ENCODE measurements around the gene PLA2G6.
"Not testable (repeated sequence)": the region's sequence is repeated elsewhere in the genome, so short reads cannot be mapped to it uniquely, and the experiment has no call there.

The PLA2G6 gene

GRCh38 chr22:38132136-38132535, 49.5 kb downstream of the PLA2G6 start:
- no peak for DNase-seq (ENCODE audit: low read depth, low spot score)

DNA sequence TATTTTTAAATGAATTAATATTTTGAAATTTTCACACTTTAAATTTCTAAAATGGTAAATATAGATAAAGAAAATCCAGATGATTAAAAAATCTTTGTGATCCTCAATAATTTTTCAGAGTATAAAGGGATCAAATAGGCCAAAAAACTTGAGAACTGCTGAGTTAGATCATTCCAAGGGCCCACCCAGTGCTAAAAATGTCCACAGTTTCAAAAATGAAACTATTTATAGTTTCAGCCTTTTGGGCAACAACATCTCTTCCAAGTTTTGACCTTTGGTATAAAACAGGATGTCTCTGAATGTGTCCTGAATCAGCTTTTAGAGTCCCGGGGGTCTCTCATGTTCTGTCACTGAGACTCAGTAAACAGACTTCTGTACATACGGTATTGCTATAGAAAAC, 50.2 kb downstream of the PLA2G6 start:
- no peak for DNase-seq (ENCODE audit: low read depth, low spot score)

GRCh38 chr22:38129856-38130255, 51.8 kb downstream of the PLA2G6 start:
- DNase-seq (ENCODE audit: low read depth, low spot score): no peak

GRCh38 chr22:38129021-38129420, 52.6 kb downstream of the PLA2G6 start:
- DNase-seq (ENCODE audit: low read depth, low spot score): no peak

GRCh38 chr22:38127869-38128268, 53.8 kb downstream of the PLA2G6 start:
- no peak for DNase-seq (ENCODE audit: low read depth, low spot score)

- no peak for DNase-seq (ENCODE audit: low read depth, low spot score)
Measured at GRCh38 chr22:38126928-38127668, 54.5 kb downstream of the PLA2G6 start.

- DNase-seq (ENCODE audit: low read depth, low spot score): no peak
Measured at GRCh38 chr22:38125751-38126201, 55.9 kb downstream of the PLA2G6 start.

DNA sequence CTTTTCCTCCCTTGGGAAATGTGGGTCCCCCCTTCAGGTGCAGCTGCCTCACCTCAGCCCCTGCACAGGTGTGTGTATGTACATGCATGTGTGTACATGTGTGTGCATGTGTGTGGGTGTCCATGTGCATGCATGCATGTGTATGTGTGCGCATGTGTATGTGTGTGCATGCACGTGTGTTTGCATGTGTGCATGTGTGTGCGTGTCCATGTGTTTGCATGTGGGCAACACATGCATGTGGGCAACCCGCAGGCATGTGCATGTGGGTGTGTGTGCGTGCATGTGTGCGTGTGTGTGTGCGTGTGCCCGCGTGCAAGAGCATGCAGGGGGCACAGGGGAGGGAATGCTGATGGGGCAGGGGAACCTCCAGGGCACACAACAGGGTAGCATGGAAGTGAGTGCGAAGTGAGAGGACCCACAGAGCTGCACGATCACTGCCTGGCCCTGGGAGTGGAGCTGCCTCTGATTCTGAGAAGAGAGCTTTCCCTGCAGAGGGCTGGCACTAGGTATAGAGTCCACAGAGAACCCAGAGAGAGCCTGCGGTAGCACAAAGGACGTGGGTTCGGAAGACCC, 56.5 kb downstream of the PLA2G6 start:
- DNase-seq (ENCODE audit: low read depth, low spot score): no peak

GRCh38 chr22:38124236-38124974, 57.2 kb downstream of the PLA2G6 start:
- no peak for DNase-seq (ENCODE audit: low read depth, low spot score)

DNA sequence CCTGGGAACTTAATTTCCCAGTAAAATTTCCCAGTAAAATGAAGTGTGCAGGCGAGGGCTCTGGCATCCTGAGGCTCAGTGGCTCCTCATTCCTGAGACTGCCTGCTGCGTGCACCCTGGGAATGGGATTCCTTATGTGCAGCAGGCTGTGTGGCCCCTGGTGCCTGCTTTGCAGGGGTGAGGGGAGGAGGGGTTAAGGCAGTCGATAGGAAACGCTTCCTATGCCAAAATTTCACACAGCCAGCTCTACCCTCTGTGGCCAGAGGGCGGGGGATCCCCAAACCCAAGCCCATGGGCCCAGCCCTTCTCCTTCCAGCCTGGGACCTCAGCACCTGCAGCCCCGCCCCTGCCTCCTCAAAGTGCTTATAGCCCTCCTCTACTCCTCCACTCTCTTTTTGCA, 59.0 kb downstream of the PLA2G6 start:
- DNase-seq (ENCODE audit: low read depth, low spot score): no peak

DNA sequence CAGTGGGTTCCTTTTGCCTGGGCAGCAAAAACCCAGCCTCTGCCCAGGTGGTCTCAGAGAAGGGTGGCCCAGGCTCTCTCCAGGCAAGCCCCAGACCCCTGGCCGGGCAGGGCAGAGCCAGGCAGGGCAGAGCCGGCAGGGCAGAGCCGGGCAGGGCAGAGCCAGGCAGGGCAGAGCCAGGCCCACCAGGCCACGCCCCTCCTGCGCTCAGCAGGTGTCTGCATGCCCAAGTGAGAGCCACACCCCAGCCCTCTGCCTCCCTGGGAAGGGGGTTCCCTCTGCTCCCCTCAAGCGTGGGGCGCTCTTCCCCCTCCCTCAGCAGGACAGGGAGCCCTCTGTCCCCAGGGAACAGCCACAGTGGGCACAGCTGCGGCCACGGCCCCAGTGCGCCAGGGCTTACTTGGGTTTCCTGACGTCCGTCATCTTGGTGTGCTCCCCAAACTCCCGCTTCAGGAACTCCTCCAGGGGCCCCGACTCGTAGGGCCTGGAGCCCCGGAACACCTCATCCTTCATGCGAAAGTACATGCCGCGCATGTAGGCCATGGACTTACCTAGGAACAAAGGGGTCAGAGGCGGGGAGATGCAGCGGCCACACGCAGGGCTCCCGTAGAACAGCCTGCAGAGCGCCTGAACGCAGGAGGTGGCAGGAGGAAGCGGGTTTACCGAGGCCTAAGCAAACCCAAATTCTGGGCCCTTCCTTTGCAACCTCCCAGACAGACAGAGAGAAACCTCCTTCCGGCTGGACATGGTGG, 61.1 kb downstream of the PLA2G6 start:
- no peak for DNase-seq (ENCODE audit: low read depth, low spot score)

DNA sequence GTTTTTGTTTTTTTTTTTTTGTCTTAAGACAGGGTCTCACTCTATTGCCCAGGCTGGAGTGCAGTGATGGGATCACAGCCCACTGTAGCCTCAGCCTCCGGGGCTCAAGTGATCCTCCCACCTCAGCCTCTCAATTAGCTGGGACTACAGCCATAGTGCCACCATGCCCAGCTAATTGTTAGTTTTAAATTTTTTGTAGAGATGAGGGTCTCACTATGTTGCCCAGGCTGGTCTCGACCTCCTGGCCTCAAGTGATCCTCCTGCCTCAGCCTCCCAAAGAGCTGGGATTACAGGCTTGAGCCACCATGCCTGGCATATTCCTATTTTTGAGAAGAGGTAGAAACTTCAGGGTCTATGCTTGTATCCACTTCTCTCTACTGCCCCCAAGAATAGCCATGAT, 62.9 kb downstream of the PLA2G6 start:
- DNase-seq (ENCODE audit: low read depth, low spot score): not testable (repeated sequence)

DNA sequence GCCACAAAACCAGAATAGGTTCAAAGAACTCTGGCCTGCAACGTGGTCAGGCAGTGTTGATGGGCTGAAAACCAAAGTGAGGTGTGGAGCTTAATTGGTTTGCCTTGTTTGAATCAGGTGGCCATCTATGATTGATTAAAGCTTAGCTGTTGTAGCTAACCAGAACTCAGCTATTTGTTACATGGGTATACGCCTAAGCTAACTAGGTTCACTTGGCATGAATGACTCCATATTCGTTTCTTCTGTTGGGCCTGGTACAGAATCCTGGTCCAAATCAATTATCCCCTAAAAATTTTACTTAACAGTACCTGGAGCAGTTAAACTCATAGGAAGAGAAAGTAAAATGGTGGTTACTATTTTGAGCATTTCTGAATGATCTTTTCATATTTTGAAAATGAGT, 63.4 kb downstream of the PLA2G6 start:
- no peak for DNase-seq (ENCODE audit: low read depth, low spot score)

- DNase-seq (ENCODE audit: low read depth, low spot score): not testable (repeated sequence)
Measured at GRCh38 chr22:38117556-38117955, 64.1 kb downstream of the PLA2G6 start.

- DNase-seq (ENCODE audit: low read depth, low spot score): no peak
Measured at GRCh38 chr22:38115423-38116205, 66.0 kb downstream of the PLA2G6 start.

- peak; percentile 66 for DNase-seq (ENCODE audit: low read depth, low spot score)
Measured at GRCh38 chr22:38114484-38115398, 66.9 kb downstream of the PLA2G6 start.

GRCh38 chr22:38112381-38112780, 69.2 kb downstream of the PLA2G6 start:
- DNase-seq (ENCODE audit: low read depth, low spot score): no peak

GRCh38 chr22:38111925-38112355, 69.7 kb downstream of the PLA2G6 start:
- no peak for DNase-seq (ENCODE audit: low read depth, low spot score)

GRCh38 chr22:38110863-38111852, 70.5 kb downstream of the PLA2G6 start:
- no peak for DNase-seq (ENCODE audit: low read depth, low spot score)
